Ovary (tissue), 9 donors: ENCODE results near the gene BIN1. TPM values are rescaled to one million over a fixed set of nuclear protein-coding genes. Genes with fewer than 3 reads are reported as not detected.

Experiments used
- DNase-seq, 5 donors: peaks; one replicate each; pipeline ENCODE4 v3.0.0-alpha.2; 2019 to 2020
- H3K27ac ChIP-seq, 2 donors: fragments of 200-600 bp; one replicate each; pipeline versions ENCODE4 v1.5.1 to v1.8.0; 2019 to 2022
- H3K27me3 ChIP-seq: fragments of 200-600 bp; one replicate; pipeline ENCODE4 v1.8.0; 2022
- H3K36me3 ChIP-seq: fragments of 200-600 bp; sonication (generic); one replicate; pipeline ENCODE4 v1.5.1; 2019
- H3K4me1 ChIP-seq: one replicate; pipeline ENCODE4 v1.8.1; 2013; ENCODE audit warnings: mild to moderate bottlenecking, moderate library complexity; ENCODE audit not compliant: insufficient read depth
- H3K4me3 ChIP-seq: fragments of 200-600 bp; sonication (generic); one replicate; pipeline ENCODE4 v1.5.1; 2017
- H3K9me3 ChIP-seq, 2 donors: fragments of 200-600 bp in 1 of 2; sonication (generic) in 1 of 2; one replicate each; pipeline versions ENCODE4 v1.5.1 to v1.8.1; 2013 to 2019; ENCODE audit warnings: mild to moderate bottlenecking in 1 of 2, moderate library complexity in 1 of 2
- EP300 ChIP-seq: sonication (generic); formaldehyde crosslinking; IDR thresholded peaks from one replicate; pipeline ENCODE4 v1.6.1; 2017; ENCODE audit warnings: antibody characterized with exemption
- POLR2A ChIP-seq: fragments of 450-650 bp; IDR thresholded peaks from one replicate; pipeline ENCODE4 v1.6.1; 2017; ENCODE audit warnings: antibody characterized with exemption, mild to moderate bottlenecking, moderate library complexity
- WGBS, 3 donors: extraction: QIAGEN DNeasy Blood & Tissue Kit in 1 of 3; methylation state at CpG; one replicate each; pipeline versions ENCODE4 v1.1.5 to v1.1.7; 2013 to 2017; 5-methylcytosine and 5-hydroxymethylcytosine counted together
- intact Hi-C, 4 donors: fragments of 100-400 bp; cut with DNase I; formaldehyde crosslinking; loops; one replicate each; pipeline versions ENCODE4 v1.11.0 to v1.15.1; 2022 to 2023
- polyA plus RNA-seq, 2 donors: library from polyadenylated mRNA; stranded (reverse); fragments of 200-250 nt in 1 of 2; fragments of 350-450 nt in 1 of 2; fragmentation: Illumina TruSeq in 1 of 2; extraction: RNeasy Lipid Tissue Mini Kit (QIAGEN cat#74804) in 1 of 2; gene quantifications; one replicate each; pipeline ENCODE4 v1.2.3, GENCODE V29; 2013 to 2014
- total RNA-seq, 7 donors: library from RNA; depleted of rRNA in 2 of 7; stranded (reverse); fragments of >200 nt in 2 of 7; fragmentation: NEBNext Ultra II Directional in 3 of 7; extraction: Animal tissue kit (Norgen Biotek cat#: 25700) in 3 of 7; gene quantifications; one replicate each; pipeline versions ENCODE4 v1.1.0 to v1.2.4, GENCODE V29; 2016 to 2023
- TF ChIP-seq, protein P1 (sequence below), 3 donors: fragments of 450-650 bp in 2 of 3; fragments of 200-600 bp in 1 of 3; IDR thresholded peaks; one replicate each; pipeline versions ENCODE4 v1.5.1 to v1.8.0; 2016 to 2022; ENCODE audit warnings: antibody characterized with exemption in 3 of 3, mild to moderate bottlenecking in 1 of 3
- donor health status: DM: no; HTN: no; CAD: no; lungs with moderate emphysema.
- donor health status: DM: no; HTN: no; CAD: no.
- donor health status: Bipolar disorder and iron deficiency.
- donor health status: DM: yes; HTN: yes; CAD: no.
- donor health status: DM: no; HTN: no; CAD: no.
- donor health status: DM: yes; HTN: yes; CAD: no.

BIN1 gene
- total and polyA plus RNA-seq, 9 donors, result 16.7 to 77.3 (median 54.0) TPM

DNA sequence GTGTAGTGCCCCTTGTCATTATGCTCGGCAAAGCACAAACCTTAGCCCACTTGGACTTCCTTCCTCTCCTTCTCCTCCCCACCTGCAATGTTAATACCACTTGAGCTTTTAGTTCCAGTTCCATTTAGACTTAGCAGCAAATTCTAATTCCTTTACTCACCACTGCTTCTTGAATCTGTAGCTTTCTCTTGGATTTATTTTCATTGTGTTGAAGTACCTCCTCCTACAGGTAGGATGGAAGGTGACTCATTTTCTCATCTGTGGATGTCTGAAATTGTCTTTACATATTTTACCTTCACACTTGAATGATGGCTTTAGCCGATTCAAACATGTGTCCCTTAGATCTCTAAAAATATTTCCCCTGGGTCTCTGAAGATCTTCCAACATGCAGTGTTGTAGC is 32.8 kb upstream of the BIN1 start:
- Histone ChIP-seq H3K4me3 (no peak overlapping the region), H3K27me3 (no peaks in the 10 kb centered on the region), H3K27ac (no peak overlapping the region), H3K4me1 (no peaks in the 10 kb centered on the region), H3K9me3 (no peaks in the 10 kb centered on the region), H3K36me3 (no peaks in the 10 kb centered on the region)
- intact Hi-C loops, result no loop called here
- no peak for DNase-seq
- WGBS, 3 donors, result 74 to 83% (median 77%) methylated on average over 2 of the region's 2 CpGs
- TF ChIP-seq, protein P1, sequence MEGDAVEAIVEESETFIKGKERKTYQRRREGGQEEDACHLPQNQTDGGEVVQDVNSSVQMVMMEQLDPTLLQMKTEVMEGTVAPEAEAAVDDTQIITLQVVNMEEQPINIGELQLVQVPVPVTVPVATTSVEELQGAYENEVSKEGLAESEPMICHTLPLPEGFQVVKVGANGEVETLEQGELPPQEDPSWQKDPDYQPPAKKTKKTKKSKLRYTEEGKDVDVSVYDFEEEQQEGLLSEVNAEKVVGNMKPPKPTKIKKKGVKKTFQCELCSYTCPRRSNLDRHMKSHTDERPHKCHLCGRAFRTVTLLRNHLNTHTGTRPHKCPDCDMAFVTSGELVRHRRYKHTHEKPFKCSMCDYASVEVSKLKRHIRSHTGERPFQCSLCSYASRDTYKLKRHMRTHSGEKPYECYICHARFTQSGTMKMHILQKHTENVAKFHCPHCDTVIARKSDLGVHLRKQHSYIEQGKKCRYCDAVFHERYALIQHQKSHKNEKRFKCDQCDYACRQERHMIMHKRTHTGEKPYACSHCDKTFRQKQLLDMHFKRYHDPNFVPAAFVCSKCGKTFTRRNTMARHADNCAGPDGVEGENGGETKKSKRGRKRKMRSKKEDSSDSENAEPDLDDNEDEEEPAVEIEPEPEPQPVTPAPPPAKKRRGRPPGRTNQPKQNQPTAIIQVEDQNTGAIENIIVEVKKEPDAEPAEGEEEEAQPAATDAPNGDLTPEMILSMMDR (IDR thresholded peaks at IDR 0.05), result no peak
- TF ChIP-seq EP300, result no peak
- no peak for TF ChIP-seq POLR2A

DNA sequence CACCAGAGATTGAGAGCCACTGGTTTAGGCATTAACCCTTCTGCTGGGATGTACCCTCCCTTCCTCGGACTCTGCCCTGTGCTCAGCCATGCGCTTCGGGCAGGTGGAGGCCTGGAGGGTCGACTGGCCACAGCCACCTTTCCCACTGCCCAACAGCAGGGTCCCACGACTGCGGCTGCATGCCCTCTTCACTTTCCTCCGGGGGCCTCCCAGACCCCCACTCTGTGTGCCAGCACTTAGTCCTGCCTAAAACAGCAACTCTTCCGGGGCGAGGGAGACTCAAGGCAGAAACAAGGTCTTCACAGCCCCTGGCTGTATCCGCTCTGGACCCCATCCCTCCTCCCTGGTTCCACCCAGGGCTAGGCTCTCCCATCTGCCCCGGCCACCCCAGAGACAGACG is 31.3 kb upstream of the BIN1 start:
- WGBS, 3 donors, result 87 to 90% (median 89%) methylated on average over 12 of the region's 12 CpGs
- intact Hi-C loops, result no loop called here
- no peaks in the 10 kb centered on the region for H3K9me3 ChIP-seq
- H3K4me1 ChIP-seq, result no peaks in the 10 kb centered on the region
- H3K27me3 ChIP-seq, result no peaks in the 10 kb centered on the region
- TF ChIP-seq POLR2A (no peak), EP300 (no peak)
- TF ChIP-seq, protein P1 (IDR thresholded peaks at IDR 0.05), result no peak
- H3K27ac ChIP-seq, result no peak overlapping the region
- H3K4me3 ChIP-seq, result no peak overlapping the region
- DNase-seq, result no peak
- H3K36me3 ChIP-seq, result no peaks in the 10 kb centered on the region

DNA sequence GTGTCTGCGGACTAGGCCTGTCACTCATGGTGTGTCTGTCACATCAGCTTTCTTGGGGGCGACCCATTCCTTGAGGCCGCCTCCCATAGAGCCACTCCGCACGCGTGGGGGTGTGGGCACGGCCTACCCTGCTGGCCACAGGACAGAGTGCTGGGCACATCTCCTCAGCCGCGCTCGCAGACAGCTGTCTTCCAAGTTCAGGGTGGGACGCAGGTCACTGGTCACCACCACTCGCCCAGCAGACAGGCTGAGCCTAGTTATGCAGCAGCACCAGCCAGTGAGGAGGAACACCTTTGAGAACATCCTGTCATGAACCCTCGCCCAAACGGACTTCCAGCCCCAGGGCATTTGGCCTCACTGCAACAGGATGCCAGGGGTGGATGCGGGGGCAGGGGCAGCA is 30.8 kb upstream of the BIN1 start:
- no peak for TF ChIP-seq EP300
- TF ChIP-seq POLR2A, result no peak
- TF ChIP-seq, protein P1 (IDR thresholded peaks at IDR 0.05), result no peak
- H3K27me3 ChIP-seq, result no peaks in the 10 kb centered on the region
- H3K4me3 ChIP-seq, result no peak overlapping the region
- WGBS, 3 donors, result 83 to 93% (median 90%) methylated on average over 13 to 15 of the region's 15 CpGs
- H3K9me3 ChIP-seq, result no peaks in the 10 kb centered on the region
- H3K27ac ChIP-seq, result no peak overlapping the region
- DNase-seq, result no peak
- no peaks in the 10 kb centered on the region for H3K4me1 ChIP-seq
- H3K36me3 ChIP-seq, result no peaks in the 10 kb centered on the region
- intact Hi-C loops, result no loop called here

DNA sequence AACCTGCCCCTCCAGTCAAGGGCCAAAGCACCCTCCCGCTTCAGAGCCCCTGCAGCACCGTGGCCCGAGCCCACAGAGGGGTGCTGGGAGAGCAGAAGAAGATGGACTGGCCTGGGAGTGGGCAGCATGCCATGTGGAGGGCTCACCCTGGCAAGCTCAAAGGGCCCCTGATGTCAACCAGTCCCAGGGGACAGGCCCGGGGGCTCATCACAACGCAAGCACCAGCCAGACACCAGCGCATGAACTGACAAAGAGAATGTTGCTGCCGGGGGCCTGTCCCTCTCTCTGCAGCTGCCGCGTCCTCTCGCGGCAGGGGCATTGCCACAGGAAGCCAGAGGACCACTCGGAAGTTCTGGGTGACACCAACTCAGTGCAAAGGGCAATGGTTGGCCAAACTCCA is 30.3 kb upstream of the BIN1 start:
- no peaks in the 10 kb centered on the region for H3K36me3 ChIP-seq
- TF ChIP-seq, protein P1 (IDR thresholded peaks at IDR 0.05), result no peak
- TF ChIP-seq POLR2A, result no peak
- no peak for TF ChIP-seq EP300
- no peak overlapping the region for H3K27ac ChIP-seq
- no peak overlapping the region for H3K4me3 ChIP-seq
- H3K27me3 ChIP-seq, result no peaks in the 10 kb centered on the region
- H3K4me1 ChIP-seq, result no peaks in the 10 kb centered on the region
- no peak for DNase-seq
- no peaks in the 10 kb centered on the region for H3K9me3 ChIP-seq
- WGBS, 3 donors, result 86 to 94% (median 89%) methylated on average over 12 of the region's 12 CpGs
- intact Hi-C loops, result no loop called here
